Mucosa of descending colon (tissue), 3 donors: ENCODE data around the gene NOSIP. TPM values are rescaled to one million over a fixed set of nuclear protein-coding genes. Genes with fewer than 3 reads are reported as not detected.

Source experiments
- ATAC-seq: fragments of 200-7000 bp; cut with Tn5 transposase; one replicate; pipeline ENCODE4 v1.9.1; 2020; ENCODE audit warnings: mild to moderate bottlenecking, moderate library complexity
- DNase-seq, 3 donors: peaks; one replicate each; pipeline ENCODE4 v3.0.0-alpha.2; 2020
- H3K36me3 ChIP-seq: fragments of 200-600 bp; one replicate; pipeline ENCODE4 v1.8.0; 2021; ENCODE audit warnings: low read depth, mild to moderate bottlenecking
- H3K4me1 ChIP-seq: fragments of 200-600 bp; one replicate; pipeline ENCODE4 v1.8.0; 2021; ENCODE audit warnings: low read depth, mild to moderate bottlenecking
- H3K4me3 ChIP-seq: fragments of 200-600 bp; one replicate; pipeline ENCODE4 v1.8.0; 2021; ENCODE audit warnings: mild to moderate bottlenecking
- H3K9me3 ChIP-seq: fragments of 200-600 bp; one replicate; pipeline ENCODE4 v1.8.0; 2021; ENCODE audit warnings: mild to moderate bottlenecking
- CTCF ChIP-seq: fragments of 200-600 bp; IDR thresholded peaks from one replicate; pipeline ENCODE4 v1.8.0; 2022; ENCODE audit warnings: antibody characterized with exemption, mild to moderate bottlenecking
- intact Hi-C, 2 donors: fragments of 100-400 bp; cut with DNase I in 1 of 2; cut with micrococcal nuclease in 1 of 2; formaldehyde crosslinking; loops; one replicate each; pipeline versions ENCODE4 v1.11.0 to v1.11.1; 2022; cut with DNase I, micrococcal nuclease
- total RNA-seq, 3 donors: library from RNA; stranded (reverse); fragmentation: NEBNext Ultra II Directional in 2 of 3; extraction: Animal tissue kit (Norgen Biotek cat#: 25700) in 2 of 3; gene quantifications; one replicate each; pipeline versions ENCODE4 v1.2.1 to v1.2.4, GENCODE V29; 2021 to 2023
- donor health status: DM: no; HTN: no; CAD: no; lungs with moderate emphysema.
- donor health status: DM: no; HTN: no; CAD: no.
- donor health status: DM: no; HTN: yes; CAD: no.

Gene NOSIP
- total RNA-seq, 3 donors from 2014 or later: 59.2 to 72.5 (median 66.3) TPM

- ATAC-seq (no peak), DNase-seq (no peak)
- intact Hi-C loops: loop anchor here in 1 of 2 donors (10.0 kb wide), 1 partner anchor 98 kb away; the partner anchor contains the start of gene ADM5
- no peaks in the 10 kb centered on the region for H3K9me3 ChIP-seq
- no peak for TF ChIP-seq CTCF
- H3K4me3 ChIP-seq: no peak overlapping the region
- no peaks in the 10 kb centered on the region for H3K4me1 ChIP-seq
- H3K36me3 ChIP-seq: no peaks in the 10 kb centered on the region
These were observed 6.9 kb upstream of the NOSIP start for GRCh38 chr19:49587227-49587626.

GRCh38 chr19:49585023-49585422, 4.7 kb upstream of the NOSIP start:
- H3K4me1 ChIP-seq: no peaks in the 10 kb centered on the region
- H3K4me3 ChIP-seq: no peak overlapping the region
- intact Hi-C loops: loop anchor here in 1 of 2 donors (10.0 kb wide), 1 partner anchor 100 kb away; the partner anchor contains the start of gene ADM5
- ATAC-seq (no peak), DNase-seq (no peak)
- no peaks in the 10 kb centered on the region for H3K36me3 ChIP-seq
- no peak for TF ChIP-seq CTCF
- no peaks in the 10 kb centered on the region for H3K9me3 ChIP-seq

- Histone ChIP-seq H3K36me3 (no peaks in the 10 kb centered on the region), H3K4me3 (no peak overlapping the region), H3K4me1 (peaks cover 9% of the 10 kb centered on the region), H3K9me3 (no peaks in the 10 kb centered on the region)
- intact Hi-C loops: loop anchor here in 1 of 2 donors (10.0 kb wide), 1 partner anchor 102 kb away; the partner anchor contains the start of gene ADM5
- ATAC-seq (no peak), DNase-seq (no peak)
- TF ChIP-seq CTCF: no peak
These were observed 2.9 kb upstream of the NOSIP start for GRCh38 chr19:49583239-49583638.

GRCh38 chr19:49581007-49581508, 702 bp upstream of the NOSIP start, which contains the start of gene PRRG2:
Gene PRRG2 (plus strand): TSS chr19:49581316. CDS start chr19:49583220, 1,904 bp downstream.
- Histone ChIP-seq H3K4me1 (peaks cover 9% of the 10 kb centered on the region), H3K36me3 (no peaks in the 10 kb centered on the region), H3K9me3 (no peaks in the 10 kb centered on the region), H3K4me3 (peak within 1 kb of the TSS; percentile 52)
- DNase-seq (peak; percentile 72 to 76 (median 72)), ATAC-seq (peak; percentile 83)
- intact Hi-C loops: loop anchor here in 1 of 2 donors (10.0 kb wide), 1 partner anchor 104 kb away; the partner anchor contains the start of gene ADM5
- no peak for TF ChIP-seq CTCF

GRCh38 chr19:49579947-49580263, 451 bp downstream of the NOSIP start:
- Histone ChIP-seq H3K4me3 (peak overlapping the region; percentile 52), H3K4me1 (peaks cover 9% of the 10 kb centered on the region), H3K36me3 (no peaks in the 10 kb centered on the region), H3K9me3 (no peaks in the 10 kb centered on the region)
- no peak for TF ChIP-seq CTCF
- ATAC-seq: no peak
- peak in 1 of 3 donors; percentile 31 for DNase-seq
- intact Hi-C loops: loop anchor here in 1 of 2 donors (10.0 kb wide), 1 partner anchor 105 kb away; the partner anchor contains the start of gene ADM5
